SK-N-SH treated with all-trans-retinoic acid at 6 μM for 48 hours (cell line): Measurements from ENCODE around the gene GUCD1.

Source experiments
- ATAC-seq: fragments of 200-7000 bp; cut with Tn5 transposase; 3 replicates; pipeline ENCODE4 v1.9.1; 2020; ENCODE audit warnings: mild to moderate bottlenecking, moderate library complexity
- ARNTL ChIP-seq: fragments of 450-650 bp; formaldehyde crosslinking; IDR thresholded peaks from 2 replicates; pipeline ENCODE4 v1.5.0; 2020; ENCODE audit warnings: low read depth, mild to moderate bottlenecking, moderate library complexity, borderline replicate concordance
- BACH2 ChIP-seq: fragments of 250-450 bp; sonication (Bioruptor Pico); IDR thresholded peaks from 2 replicates; pipeline ENCODE4 v1.9.0; 2021; ENCODE audit warnings: mild to moderate bottlenecking, borderline replicate concordance
- CSDC2 ChIP-seq: fragments of 250-450 bp; sonication (Bioruptor Pico); IDR thresholded peaks from 2 replicates; pipeline ENCODE4 v1.5.0; 2020; ENCODE audit warnings: mild to moderate bottlenecking, moderate library complexity
- GLIS3 ChIP-seq: fragments of 250-450 bp; sonication (Bioruptor Pico); IDR thresholded peaks from 2 replicates; pipeline ENCODE4 v1.5.0; 2020; ENCODE audit warnings: mild to moderate bottlenecking, moderate library complexity
- ISL1 ChIP-seq: fragments of 250-450 bp; sonication (Bioruptor Pico); IDR thresholded peaks from 2 replicates; pipeline ENCODE4 v2.1.2; 2022; ENCODE audit warnings: mild to moderate bottlenecking, moderate library complexity
- OSR1 ChIP-seq: fragments of 250-450 bp; sonication (Bioruptor Pico); IDR thresholded peaks from 2 replicates; pipeline ENCODE4 v1.8.0; 2022; ENCODE audit warnings: moderate library complexity, mild to moderate bottlenecking, inconsistent platforms
- PATZ1 ChIP-seq: fragments of 250-450 bp; sonication (Bioruptor Pico); IDR thresholded peaks from 2 replicates; pipeline ENCODE4 v1.8.0; 2020; ENCODE audit warnings: mild to moderate bottlenecking, moderate library complexity, borderline replicate concordance
- PPARA ChIP-seq: fragments of 250-450 bp; sonication (Bioruptor Pico); IDR thresholded peaks from 2 replicates; pipeline ENCODE4 v1.5.0; 2020; ENCODE audit warnings: mild to moderate bottlenecking, borderline replicate concordance
- SNAI2 ChIP-seq: fragments of 250-450 bp; sonication (Bioruptor Pico); IDR thresholded peaks from 2 replicates; pipeline ENCODE4 v1.5.0; 2020; ENCODE audit warnings: mild to moderate bottlenecking, moderate library complexity
- TCF4 ChIP-seq: fragments of 250-450 bp; sonication (Bioruptor Pico); IDR thresholded peaks from 2 replicates; pipeline ENCODE4 v1.8.0; 2021; ENCODE audit warnings: mild to moderate bottlenecking, moderate library complexity, borderline replicate concordance
- TOX ChIP-seq: fragments of 250-450 bp; sonication (Bioruptor Pico); IDR thresholded peaks from 2 replicates; pipeline ENCODE4 v1.8.0; 2021; ENCODE audit warnings: mild to moderate bottlenecking, moderate library complexity, borderline replicate concordance
- ZC3H10 ChIP-seq: fragments of 250-450 bp; sonication (Bioruptor Pico); IDR thresholded peaks from 2 replicates; pipeline ENCODE4 v1.5.1; 2021; ENCODE audit warnings: mild to moderate bottlenecking, moderate library complexity
- ZFP3 ChIP-seq: fragments of 250-450 bp; sonication (Bioruptor Pico); IDR thresholded peaks from 2 replicates; pipeline ENCODE4 v1.5.0; 2020; ENCODE audit warnings: mild to moderate bottlenecking, moderate library complexity
- ZFP30 ChIP-seq: fragments of 450-650 bp; formaldehyde crosslinking; IDR thresholded peaks from 2 replicates; pipeline ENCODE4 v1.5.0; 2022; ENCODE audit warnings: mild to moderate bottlenecking, moderate library complexity
- ZNF565 ChIP-seq: fragments of 450-650 bp; formaldehyde crosslinking; conservative IDR thresholded peaks from 2 replicates; pipeline ENCODE4 v1.5.0; 2020; ENCODE audit warnings: low read depth, mild to moderate bottlenecking, moderate library complexity
- ZNF70 ChIP-seq: fragments of 450-650 bp; formaldehyde crosslinking; IDR thresholded peaks from 2 replicates; pipeline ENCODE4 v1.5.0; 2020; ENCODE audit warnings: mild to moderate bottlenecking, moderate library complexity
- ZNF8 ChIP-seq: fragments of 450-650 bp; formaldehyde crosslinking; IDR thresholded peaks from 2 replicates; pipeline ENCODE4 v1.5.0; 2020; ENCODE audit warnings: mild to moderate bottlenecking, moderate library complexity
- TF ChIP-seq, protein P1 (sequence below): fragments of 250-450 bp; sonication (Bioruptor Pico); IDR thresholded peaks from 2 replicates; pipeline ENCODE4 v1.5.1; 2021; ENCODE audit warnings: mild to moderate bottlenecking, moderate library complexity
- TF ChIP-seq, protein P2 (sequence below): fragments of 250-450 bp; sonication (Bioruptor Pico); IDR thresholded peaks from 2 replicates; pipeline ENCODE4 v1.5.1; 2020; ENCODE audit warnings: low read depth, mild to moderate bottlenecking, moderate library complexity
- TF ChIP-seq, protein P3 (sequence below): fragments of 250-450 bp; sonication (Bioruptor Pico); IDR thresholded peaks from 2 replicates; pipeline ENCODE4 v1.8.0; 2021; ENCODE audit warnings: low read depth, mild to moderate bottlenecking, moderate library complexity, borderline replicate concordance
- TF ChIP-seq, protein P4 (sequence below): fragments of 250-450 bp; sonication (Bioruptor Pico); IDR thresholded peaks from 2 replicates; pipeline ENCODE4 v1.5.0; 2020; ENCODE audit warnings: mild to moderate bottlenecking, moderate library complexity

The GUCD1 gene

DNA sequence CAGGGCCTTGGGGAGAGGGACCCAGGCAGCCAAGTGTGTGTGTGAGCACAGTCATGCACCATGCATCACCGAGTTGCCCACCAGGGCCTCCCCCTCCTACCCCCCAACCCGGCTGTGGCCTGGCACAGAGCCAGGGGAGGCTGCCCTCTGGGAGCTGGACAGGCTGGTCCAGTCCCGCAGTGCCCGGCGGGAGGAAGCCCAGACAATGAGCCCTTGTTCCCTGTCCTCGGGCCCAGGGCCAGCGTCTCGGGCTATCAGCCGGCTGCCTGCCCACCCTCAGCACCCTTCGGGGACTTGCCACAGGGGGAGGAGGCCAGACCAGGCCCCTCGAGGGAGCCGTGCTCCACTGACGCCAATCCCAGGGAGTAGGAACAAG is 33.4 kb upstream of the GUCD1 start:
- TF ChIP-seq GLIS3 (CRISPR knock-in tag) = no peak
- no peak for TF ChIP-seq TCF4 (CRISPR knock-in tag)
- TF ChIP-seq, protein P1, sequence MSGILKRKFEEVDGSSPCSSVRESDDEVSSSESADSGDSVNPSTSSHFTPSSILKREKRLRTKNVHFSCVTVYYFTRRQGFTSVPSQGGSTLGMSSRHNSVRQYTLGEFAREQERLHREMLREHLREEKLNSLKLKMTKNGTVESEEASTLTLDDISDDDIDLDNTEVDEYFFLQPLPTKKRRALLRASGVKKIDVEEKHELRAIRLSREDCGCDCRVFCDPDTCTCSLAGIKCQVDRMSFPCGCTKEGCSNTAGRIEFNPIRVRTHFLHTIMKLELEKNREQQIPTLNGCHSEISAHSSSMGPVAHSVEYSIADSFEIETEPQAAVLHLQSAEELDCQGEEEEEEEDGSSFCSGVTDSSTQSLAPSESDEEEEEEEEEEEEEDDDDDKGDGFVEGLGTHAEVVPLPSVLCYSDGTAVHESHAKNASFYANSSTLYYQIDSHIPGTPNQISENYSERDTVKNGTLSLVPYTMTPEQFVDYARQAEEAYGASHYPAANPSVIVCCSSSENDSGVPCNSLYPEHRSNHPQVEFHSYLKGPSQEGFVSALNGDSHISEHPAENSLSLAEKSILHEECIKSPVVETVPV (CRISPR knock-in tag) = no peak
- TF ChIP-seq OSR1 = no peak
- no peak for TF ChIP-seq ZFP30 (CRISPR knock-in tag)
- TF ChIP-seq PPARA (CRISPR knock-in tag) = no peak
- no peak for TF ChIP-seq ZC3H10
- TF ChIP-seq PATZ1 (CRISPR knock-in tag) = no peak
- no peak for TF ChIP-seq ZNF70
- TF ChIP-seq ZFP3 (CRISPR knock-in tag) = no peak
- TF ChIP-seq, protein P2, sequence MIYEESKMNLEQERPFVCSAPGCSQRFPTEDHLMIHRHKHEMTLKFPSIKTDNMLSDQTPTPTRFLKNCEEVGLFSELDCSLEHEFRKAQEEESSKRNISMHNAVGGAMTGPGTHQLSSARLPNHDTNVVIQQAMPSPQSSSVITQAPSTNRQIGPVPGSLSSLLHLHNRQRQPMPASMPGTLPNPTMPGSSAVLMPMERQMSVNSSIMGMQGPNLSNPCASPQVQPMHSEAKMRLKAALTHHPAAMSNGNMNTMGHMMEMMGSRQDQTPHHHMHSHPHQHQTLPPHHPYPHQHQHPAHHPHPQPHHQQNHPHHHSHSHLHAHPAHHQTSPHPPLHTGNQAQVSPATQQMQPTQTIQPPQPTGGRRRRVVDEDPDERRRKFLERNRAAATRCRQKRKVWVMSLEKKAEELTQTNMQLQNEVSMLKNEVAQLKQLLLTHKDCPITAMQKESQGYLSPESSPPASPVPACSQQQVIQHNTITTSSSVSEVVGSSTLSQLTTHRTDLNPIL = no peak
- TF ChIP-seq TOX (CRISPR knock-in tag) = no peak
- TF ChIP-seq SNAI2 (CRISPR knock-in tag) = no peak
- TF ChIP-seq, protein P3, sequence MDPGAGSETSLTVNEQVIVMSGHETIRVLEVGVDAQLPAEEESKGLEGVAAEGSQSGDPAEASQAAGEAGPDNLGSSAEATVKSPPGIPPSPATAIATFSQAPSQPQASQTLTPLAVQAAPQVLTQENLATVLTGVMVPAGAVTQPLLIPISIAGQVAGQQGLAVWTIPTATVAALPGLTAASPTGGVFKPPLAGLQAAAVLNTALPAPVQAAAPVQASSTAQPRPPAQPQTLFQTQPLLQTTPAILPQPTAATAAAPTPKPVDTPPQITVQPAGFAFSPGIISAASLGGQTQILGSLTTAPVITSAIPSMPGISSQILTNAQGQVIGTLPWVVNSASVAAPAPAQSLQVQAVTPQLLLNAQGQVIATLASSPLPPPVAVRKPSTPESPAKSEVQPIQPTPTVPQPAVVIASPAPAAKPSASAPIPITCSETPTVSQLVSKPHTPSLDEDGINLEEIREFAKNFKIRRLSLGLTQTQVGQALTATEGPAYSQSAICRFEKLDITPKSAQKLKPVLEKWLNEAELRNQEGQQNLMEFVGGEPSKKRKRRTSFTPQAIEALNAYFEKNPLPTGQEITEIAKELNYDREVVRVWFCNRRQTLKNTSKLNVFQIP (CRISPR knock-in tag) = no peak
- no peak for TF ChIP-seq ISL1 (CRISPR knock-in tag)
- TF ChIP-seq, protein P4, sequence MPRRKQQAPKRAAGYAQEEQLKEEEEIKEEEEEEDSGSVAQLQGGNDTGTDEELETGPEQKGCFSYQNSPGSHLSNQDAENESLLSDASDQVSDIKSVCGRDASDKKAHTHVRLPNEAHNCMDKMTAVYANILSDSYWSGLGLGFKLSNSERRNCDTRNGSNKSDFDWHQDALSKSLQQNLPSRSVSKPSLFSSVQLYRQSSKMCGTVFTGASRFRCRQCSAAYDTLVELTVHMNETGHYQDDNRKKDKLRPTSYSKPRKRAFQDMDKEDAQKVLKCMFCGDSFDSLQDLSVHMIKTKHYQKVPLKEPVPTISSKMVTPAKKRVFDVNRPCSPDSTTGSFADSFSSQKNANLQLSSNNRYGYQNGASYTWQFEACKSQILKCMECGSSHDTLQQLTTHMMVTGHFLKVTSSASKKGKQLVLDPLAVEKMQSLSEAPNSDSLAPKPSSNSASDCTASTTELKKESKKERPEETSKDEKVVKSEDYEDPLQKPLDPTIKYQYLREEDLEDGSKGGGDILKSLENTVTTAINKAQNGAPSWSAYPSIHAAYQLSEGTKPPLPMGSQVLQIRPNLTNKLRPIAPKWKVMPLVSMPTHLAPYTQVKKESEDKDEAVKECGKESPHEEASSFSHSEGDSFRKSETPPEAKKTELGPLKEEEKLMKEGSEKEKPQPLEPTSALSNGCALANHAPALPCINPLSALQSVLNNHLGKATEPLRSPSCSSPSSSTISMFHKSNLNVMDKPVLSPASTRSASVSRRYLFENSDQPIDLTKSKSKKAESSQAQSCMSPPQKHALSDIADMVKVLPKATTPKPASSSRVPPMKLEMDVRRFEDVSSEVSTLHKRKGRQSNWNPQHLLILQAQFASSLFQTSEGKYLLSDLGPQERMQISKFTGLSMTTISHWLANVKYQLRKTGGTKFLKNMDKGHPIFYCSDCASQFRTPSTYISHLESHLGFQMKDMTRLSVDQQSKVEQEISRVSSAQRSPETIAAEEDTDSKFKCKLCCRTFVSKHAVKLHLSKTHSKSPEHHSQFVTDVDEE (CRISPR knock-in tag) = no peak
- no peak for TF ChIP-seq ARNTL (CRISPR knock-in tag)
- TF ChIP-seq ZNF565 (CRISPR knock-in tag) = no peak
- TF ChIP-seq ZNF8 (CRISPR knock-in tag) = no peak
- no peak for TF ChIP-seq BACH2
- no peak for ATAC-seq

DNA sequence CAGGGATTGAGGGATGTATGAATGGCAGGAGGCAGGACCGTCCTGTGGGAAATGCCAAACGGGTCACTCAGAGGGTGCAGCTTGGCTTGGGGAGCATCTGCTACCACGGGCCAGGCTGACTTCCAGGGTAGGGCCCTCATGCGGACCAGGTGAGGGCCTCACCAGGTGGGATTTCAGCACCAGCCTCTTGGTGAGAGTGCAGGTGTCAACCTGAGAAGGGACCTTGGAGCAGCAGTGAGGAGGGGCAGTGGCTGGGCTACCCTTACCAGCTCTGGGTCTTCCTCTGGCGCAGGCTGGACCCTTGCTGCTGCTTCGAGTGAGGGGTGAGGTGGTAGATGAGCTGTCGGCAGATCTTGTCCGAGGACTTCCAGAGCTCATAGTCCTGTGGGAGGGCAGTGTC is 33.0 kb upstream of the GUCD1 start:
- no peak for ATAC-seq
- TF ChIP-seq ZFP3 (CRISPR knock-in tag) = no peak

- ATAC-seq = no peak
- TF ChIP-seq ARNTL (CRISPR knock-in tag) (no peak), BACH2 (no peak), OSR1 (no peak), CSDC2 (CRISPR knock-in tag) (no peak), ZFP30 (CRISPR knock-in tag) (no peak), TCF4 (CRISPR knock-in tag) (no peak), ZNF565 (CRISPR knock-in tag) (no peak)
- TF ChIP-seq, protein P3 (CRISPR knock-in tag) = no peak
- TF ChIP-seq, protein P2 = no peak
- TF ChIP-seq, protein P1 (CRISPR knock-in tag) = no peak
- TF ChIP-seq, protein P4 (CRISPR knock-in tag) = no peak
These were observed 32.3 kb upstream of the GUCD1 start for GRCh38 chr22:24587251-24587650.
